Mesenchymal stem cell (in vitro differentiated cells and primary cell): ENCODE data around the gene KIFC3.
"Not testable (repeated sequence)": the region's sequence is repeated elsewhere in the genome, so short reads cannot be mapped to it uniquely, and the experiment has no call there.

ENCODE experiments used
- DNase-seq: peaks from one replicate; pipeline ENCODE4 v3.0.0-alpha.2; 2013
- H2AFZ ChIP-seq: one replicate; pipeline ENCODE4 v1.6.1; 2013; ENCODE audit warnings: low read depth, mild to moderate bottlenecking, control low read depth, inconsistent platforms, low read length, moderate library complexity
- H2AK5ac ChIP-seq: 2 replicates; pipeline ENCODE4 v1.6.1; 2013; ENCODE audit warnings: low read length, moderate library complexity, mild to moderate bottlenecking, inconsistent platforms; ENCODE audit not compliant: severe bottlenecking
- H2BK120ac ChIP-seq: one replicate; pipeline ENCODE4 v1.6.1; 2013; ENCODE audit warnings: low read depth, mild to moderate bottlenecking, inconsistent platforms, low read length, moderate library complexity
- H2BK12ac ChIP-seq, 2 experiments: one replicate each; pipeline ENCODE4 v1.6.1; 2013; ENCODE audit warnings: inconsistent platforms in 2 of 2, low read length in 2 of 2, mild to moderate bottlenecking in 2 of 2, moderate library complexity in 2 of 2, control low read depth in 1 of 2
- H2BK15ac ChIP-seq: one replicate; pipeline ENCODE4 v1.6.1; 2013; ENCODE audit warnings: mild to moderate bottlenecking, low read depth, inconsistent platforms; ENCODE audit not compliant: poor library complexity, severe bottlenecking
- H2BK5ac ChIP-seq: 2 replicates; pipeline ENCODE4 v1.6.1; 2013; ENCODE audit warnings: low read depth, mild to moderate bottlenecking, low read length, control low read depth, inconsistent platforms; ENCODE audit not compliant: poor library complexity, severe bottlenecking
- H3K14ac ChIP-seq, 2 experiments: one replicate each; pipeline ENCODE4 v1.6.1; 2013; ENCODE audit warnings: inconsistent platforms in 2 of 2, low read length in 2 of 2, control low read depth in 1 of 2, mild to moderate bottlenecking in 1 of 2, moderate library complexity in 1 of 2
- H3K18ac ChIP-seq, 2 experiments: one replicate each; pipeline ENCODE4 v1.6.1; 2013; ENCODE audit warnings: inconsistent platforms in 2 of 2, low read length in 2 of 2, control low read depth in 1 of 2, low read depth in 1 of 2, mild to moderate bottlenecking in 1 of 2
- H3K23ac ChIP-seq, 2 experiments: one replicate each; pipeline ENCODE4 v1.6.1; 2013; ENCODE audit warnings: inconsistent platforms in 2 of 2, low read length in 2 of 2, mild to moderate bottlenecking in 2 of 2, moderate library complexity in 2 of 2, control low read depth in 1 of 2
- H3K27ac ChIP-seq: 2 replicates; pipeline ENCODE4 v1.5.1; 2013; ENCODE audit warnings: mild to moderate bottlenecking, moderate library complexity, low read length, control low read depth, inconsistent platforms; ENCODE audit not compliant: poor library complexity, severe bottlenecking
- H3K27me3 ChIP-seq, 2 experiments: 2 replicates each; pipeline versions ENCODE4 v1.6.1 to v1.7.0; 2013; ENCODE audit warnings: low read length in 2 of 2, mild to moderate bottlenecking in 2 of 2, moderate library complexity in 2 of 2, control low read depth in 1 of 2, inconsistent platforms in 1 of 2; ENCODE audit not compliant: control insufficient read depth in 1 of 2, insufficient read depth in 1 of 2
- H3K36me3 ChIP-seq, 2 experiments: 2 replicates each; pipeline versions ENCODE4 v1.6.1 to v1.7.0; 2013; ENCODE audit warnings: low read length in 2 of 2, control low read depth in 1 of 2, inconsistent platforms in 1 of 2, low read depth in 1 of 2, mild to moderate bottlenecking in 1 of 2; ENCODE audit not compliant: insufficient read depth in 2 of 2, control insufficient read depth in 1 of 2
- H3K4ac ChIP-seq, 2 experiments: one replicate each; pipeline ENCODE4 v1.6.1; 2013; ENCODE audit warnings: inconsistent platforms in 2 of 2, low read length in 2 of 2, mild to moderate bottlenecking in 2 of 2, moderate library complexity in 2 of 2, control low read depth in 1 of 2, low read depth in 1 of 2
- H3K4me1 ChIP-seq: 2 replicates; pipeline ENCODE4 v1.6.1; 2013; ENCODE audit warnings: low read depth, low read length, control low read depth; ENCODE audit not compliant: control insufficient read depth, insufficient read depth
- H3K4me2 ChIP-seq: 2 replicates; pipeline ENCODE4 v1.6.1; 2013; ENCODE audit warnings: low read length, mild to moderate bottlenecking, inconsistent platforms; ENCODE audit not compliant: poor library complexity, severe bottlenecking
- H3K4me3 ChIP-seq, 2 experiments: 2 replicates each; pipeline versions ENCODE4 v1.5.1 to v1.7.0; 2013; ENCODE audit warnings: low read length in 2 of 2, mild to moderate bottlenecking in 2 of 2, control low read depth in 1 of 2, low read depth in 1 of 2; ENCODE audit not compliant: insufficient read depth in 1 of 2
- H3K79me1 ChIP-seq: replicated peaks from 2 replicates; pipeline ENCODE4 v1.6.1; 2013; ENCODE audit warnings: mild to moderate bottlenecking, control low read depth, low read length, inconsistent platforms; ENCODE audit not compliant: poor library complexity, severe bottlenecking
- H3K9ac ChIP-seq: 2 replicates; pipeline ENCODE4 v1.7.0; 2013; ENCODE audit warnings: mild to moderate bottlenecking, low read length, moderate library complexity
- H3K9me3 ChIP-seq: 2 replicates; pipeline ENCODE4 v1.7.0; 2013; ENCODE audit warnings: mild to moderate bottlenecking, low read length; ENCODE audit not compliant: control insufficient read depth
- H4K8ac ChIP-seq: one replicate; pipeline ENCODE4 v1.6.1; 2013; ENCODE audit warnings: inconsistent platforms, mild to moderate bottlenecking, low read length, moderate library complexity
- H4K91ac ChIP-seq: one replicate; pipeline ENCODE4 v1.6.1; 2013; ENCODE audit warnings: mild to moderate bottlenecking, low read length, inconsistent platforms
- WGBS: methylation state at CpG from one replicate; pipeline ENCODE4 v1.1.7; 2013; ENCODE audit warnings: mixed read lengths; 5-methylcytosine and 5-hydroxymethylcytosine counted together

The KIFC3 gene

DNA sequence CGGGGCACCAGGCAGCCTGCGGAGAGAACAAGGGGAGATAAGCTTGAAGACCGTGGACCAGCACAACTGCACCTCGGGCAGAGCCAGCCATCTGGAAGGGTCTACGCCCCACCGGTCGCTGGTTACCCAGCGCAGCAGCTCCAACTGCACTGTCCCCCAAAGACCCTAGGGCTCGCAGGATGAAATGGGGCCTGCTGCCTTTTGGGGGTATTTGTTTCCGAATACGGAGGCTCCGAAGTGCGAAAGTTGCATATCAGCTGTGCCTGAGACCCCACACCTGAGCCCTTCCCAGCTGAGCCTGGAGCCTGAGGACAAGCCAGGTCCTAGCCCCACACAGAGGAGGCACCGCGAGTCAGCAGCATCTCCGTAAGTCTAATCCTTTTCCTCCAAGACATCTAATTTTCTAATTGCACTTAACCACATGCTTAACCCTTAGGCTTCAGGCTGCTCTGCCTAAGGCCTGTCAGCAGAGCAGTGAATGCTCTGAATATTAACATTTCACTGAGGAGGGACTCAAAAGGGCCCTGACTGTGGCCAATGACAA lies 4.0 kb downstream of the KIFC3 start:
- Histone ChIP-seq H3K4me2 (peak overlapping the region; percentile 92), H2BK15ac (peak overlapping the region; percentile 63), H2BK120ac (no peak overlapping the region), H3K36me3 (peaks cover 23 to 39% of the 10 kb centered on the region in 2 experiments), H3K4ac (peak overlapping the region; percentile 12 to 47), H2AFZ (no peak overlapping the region), H2BK5ac (peak overlapping the region; percentile 91), H3K27ac (peak overlapping the region; percentile 94), H2BK12ac (no peak overlapping the region), H3K23ac (no peak overlapping the region), H4K91ac (no peak overlapping the region), H3K4me3 (peak overlapping the region in 1 of 2 experiments; percentile 59), H3K79me1 (peaks cover 5% of the 10 kb centered on the region), H4K8ac (peak overlapping the region; percentile 35), H3K9me3 (no peaks in the 10 kb centered on the region), H3K14ac (no peak overlapping the region), H3K27me3 (no peaks in the 10 kb centered on the region), H2AK5ac (peak overlapping the region; percentile 91), H3K18ac (peak overlapping the region; percentile 10 to 28), H3K4me1 (peaks cover 39% of the 10 kb centered on the region), H3K9ac (no peak overlapping the region)
- no peak for DNase-seq
- 68% methylated on average over 16 of the region's 16 CpGs for WGBS

DNA sequence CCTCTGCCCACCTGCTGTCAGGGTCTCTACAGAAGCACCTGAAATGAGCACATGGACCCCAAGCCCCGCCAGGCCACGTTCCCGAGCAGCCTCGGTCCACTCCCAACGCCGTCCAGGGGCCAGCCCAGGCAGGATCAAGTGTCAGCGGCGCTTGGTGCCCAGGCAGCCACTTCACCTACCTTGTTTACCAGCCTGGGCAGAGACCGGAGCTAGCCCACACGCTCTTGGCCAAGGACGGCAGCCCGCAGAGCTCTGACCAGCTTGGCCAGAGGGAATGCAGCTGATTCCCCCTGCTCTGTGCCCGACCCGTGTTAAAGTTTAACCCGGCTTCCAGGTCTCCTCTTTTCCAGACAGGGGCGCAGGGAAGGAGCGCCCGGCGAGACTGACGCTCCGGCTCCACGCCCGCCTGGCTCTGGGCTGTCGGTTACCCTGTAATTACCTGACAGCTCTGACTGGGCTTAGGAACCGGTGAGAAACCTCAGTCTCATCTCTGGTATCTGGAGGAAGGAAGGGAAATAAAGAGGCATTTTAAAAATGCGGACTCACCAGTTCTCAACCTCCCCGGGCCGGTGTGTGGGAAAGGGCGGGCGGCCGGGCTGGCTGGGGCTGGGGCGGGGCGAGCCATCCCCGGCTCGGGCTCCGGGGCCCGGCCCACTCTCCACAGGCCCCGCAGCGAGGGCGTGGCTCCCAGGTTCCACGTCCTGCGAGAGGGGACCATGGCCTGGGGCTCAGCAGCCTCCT lies 4.6 kb downstream of the KIFC3 start:
- Histone ChIP-seq H2BK12ac (peak overlapping the region in 1 of 2 experiments; percentile 67), H3K27ac (peak overlapping the region; percentile 99), H4K91ac (peak overlapping the region; percentile 88), H3K27me3 (no peaks in the 10 kb centered on the region), H2AK5ac (peak overlapping the region; percentile 97), H3K4me2 (peak overlapping the region; percentile 96), H3K4me3 (peak overlapping the region in 1 of 2 experiments; percentile 59), H4K8ac (peak overlapping the region; percentile 35), H3K9me3 (no peaks in the 10 kb centered on the region), H3K9ac (no peak overlapping the region), H2AFZ (no peak overlapping the region), H3K4ac (no peak overlapping the region), H2BK15ac (peak overlapping the region; percentile 63), H3K23ac (no peak overlapping the region), H3K18ac (peak overlapping the region in 1 of 2 experiments; percentile 28), H3K4me1 (peaks cover 33% of the 10 kb centered on the region), H2BK120ac (no peak overlapping the region), H2BK5ac (peak overlapping the region; percentile 97), H3K36me3 (peaks cover 23 to 42% of the 10 kb centered on the region in 2 experiments), H3K79me1 (peaks cover 5% of the 10 kb centered on the region), H3K14ac (no peak overlapping the region)
- no peak for DNase-seq
- WGBS, result 61% methylated on average over 39 of the region's 42 CpGs

DNA sequence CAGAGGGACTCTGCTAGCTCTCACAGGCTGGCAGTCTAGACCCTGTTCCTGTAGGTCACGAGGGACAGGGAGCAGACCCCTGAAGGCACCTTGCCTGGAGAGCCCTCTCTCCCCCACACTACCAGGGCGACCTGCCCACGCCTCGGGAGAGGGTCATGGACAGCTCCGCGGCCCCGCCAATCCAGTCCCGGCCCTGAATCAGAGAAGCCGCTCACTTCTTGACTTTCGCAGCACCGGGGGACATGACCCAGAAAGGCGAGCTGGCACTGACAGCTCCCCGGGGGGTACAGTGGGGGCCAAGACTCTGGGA lies 5.1 kb downstream of the KIFC3 start:
- DNase-seq, result no peak
- no peak overlapping the region for H3K9ac ChIP-seq
- H3K9me3 ChIP-seq, result no peaks in the 10 kb centered on the region
- H2AK5ac ChIP-seq, result peak overlapping the region; percentile 97
- no peak overlapping the region for H4K8ac ChIP-seq
- no peak overlapping the region for H2BK15ac ChIP-seq
- no peaks in the 10 kb centered on the region for H3K27me3 ChIP-seq
- H3K79me1 ChIP-seq, result peaks cover 5% of the 10 kb centered on the region
- no peak overlapping the region for H2BK12ac ChIP-seq
- peak overlapping the region; percentile 99 for H3K27ac ChIP-seq
- H3K14ac ChIP-seq, result no peak overlapping the region
- no peak overlapping the region for H4K91ac ChIP-seq
- H3K23ac ChIP-seq, result peak overlapping the region in 1 of 2 experiments; percentile 27
- no peak overlapping the region for H2BK120ac ChIP-seq
- H3K18ac ChIP-seq, result no peak overlapping the region
- H3K4me3 ChIP-seq, result peak overlapping the region in 1 of 2 experiments; percentile 59
- H3K4me1 ChIP-seq, result peaks cover 30% of the 10 kb centered on the region
- peak overlapping the region; percentile 97 for H2BK5ac ChIP-seq
- H3K4me2 ChIP-seq, result peak overlapping the region; percentile 96
- 98% methylated on average over 13 of the region's 13 CpGs for WGBS
- H3K36me3 ChIP-seq, result peaks cover 24 to 43% of the 10 kb centered on the region in 2 experiments
- no peak overlapping the region for H2AFZ ChIP-seq
- no peak overlapping the region for H3K4ac ChIP-seq

DNA sequence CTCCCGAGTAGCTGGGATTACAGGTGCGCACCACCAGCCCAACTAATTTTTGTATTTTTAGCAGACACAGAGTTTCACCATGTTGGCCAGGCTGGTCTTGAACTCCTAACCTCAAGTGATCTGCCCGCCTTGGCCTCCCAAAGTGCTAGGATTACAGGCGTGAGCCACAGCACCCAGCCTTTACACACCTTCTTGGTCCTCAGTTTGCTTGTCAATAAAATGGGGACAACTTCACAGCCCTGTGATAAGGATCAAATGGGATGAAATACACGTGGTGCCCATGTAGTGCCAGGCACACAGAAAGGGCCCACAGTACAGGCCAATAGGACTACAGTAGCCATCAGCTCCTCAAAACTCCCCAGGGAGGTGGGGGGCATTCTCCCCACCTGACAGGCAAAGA lies 6.3 kb downstream of the KIFC3 start:
- not testable (repeated sequence) for H4K91ac ChIP-seq, H3K27me3 ChIP-seq, DNase-seq, H3K4ac ChIP-seq, H2BK15ac ChIP-seq, H3K4me3 ChIP-seq, H2BK120ac ChIP-seq, H2BK12ac ChIP-seq, H3K18ac ChIP-seq, H3K9me3 ChIP-seq, H2BK5ac ChIP-seq, H2AFZ ChIP-seq, H3K14ac ChIP-seq, H3K9ac ChIP-seq, H3K23ac ChIP-seq, H3K79me1 ChIP-seq
- Histone ChIP-seq H3K4me1 (peaks cover 38% of the 10 kb centered on the region), H3K36me3 (peaks cover 28 to 52% of the 10 kb centered on the region in 2 experiments), H3K27ac (peak overlapping the region; percentile 67), H3K4me2 (peak overlapping the region; percentile 87), H2AK5ac (peak overlapping the region; percentile 79), H4K8ac (peak overlapping the region; percentile 46)
- 95% methylated on average over 5 of the region's 5 CpGs for WGBS
